ENCODE measurements around the gene RNF26.

GRCh38 chr11:119290894-119291497, 43.3 kb upstream of the RNF26 start:
- TF ChIP-seq CTCF (IDR thresholded peaks at IDR 0.05) (no peak), POLR2A (IDR thresholded peaks at IDR 0.05) (no peak)
